Neuronal stem cell (in vitro differentiated cells): ENCODE measurements around the gene ACTR3.

Experiments used
- DNase-seq: peaks from one replicate; pipeline ENCODE4 v3.0.0-alpha.2; 2013; ENCODE audit warnings: low spot score
- H2AFZ ChIP-seq: one replicate; pipeline ENCODE4 v1.6.1; 2013; ENCODE audit warnings: mild to moderate bottlenecking, low read length, inconsistent platforms
- H2AK5ac ChIP-seq: 2 replicates; pipeline ENCODE4 v1.6.1; 2013; ENCODE audit warnings: low read depth, mild to moderate bottlenecking, inconsistent platforms, low read length, moderate library complexity, mixed read lengths
- H2BK120ac ChIP-seq: 2 replicates; pipeline ENCODE4 v1.6.1; 2013; ENCODE audit warnings: low read depth, mild to moderate bottlenecking, inconsistent platforms, low read length, moderate library complexity, mixed read lengths
- H2BK12ac ChIP-seq: one replicate; pipeline ENCODE4 v1.6.1; 2013; ENCODE audit warnings: low read length, inconsistent platforms
- H2BK15ac ChIP-seq: 2 replicates; pipeline ENCODE4 v1.6.1; 2013; ENCODE audit warnings: mild to moderate bottlenecking, low read length, inconsistent platforms, mixed read lengths
- H2BK5ac ChIP-seq: one replicate; pipeline ENCODE4 v1.6.1; 2013; ENCODE audit warnings: inconsistent platforms, mild to moderate bottlenecking, low read length, moderate library complexity
- H3K14ac ChIP-seq: one replicate; pipeline ENCODE4 v1.6.1; 2013; ENCODE audit warnings: low read length, inconsistent platforms
- H3K18ac ChIP-seq: 2 replicates; pipeline ENCODE4 v1.6.1; 2013; ENCODE audit warnings: low read length, inconsistent platforms
- H3K23ac ChIP-seq: 2 replicates; pipeline ENCODE4 v1.6.1; 2013; ENCODE audit warnings: low read depth, mild to moderate bottlenecking, mixed read lengths, low read length, inconsistent platforms; ENCODE audit not compliant: poor library complexity
- H3K27ac ChIP-seq: replicated peaks from 3 replicates; pipeline ENCODE4 v1.5.1; 2013; ENCODE audit warnings: low read length, inconsistent platforms
- H3K27me3 ChIP-seq, 3 experiments: 2 replicates each; pipeline ENCODE4 v1.6.1; 2013; ENCODE audit warnings: low read length in 3 of 3, mild to moderate bottlenecking in 2 of 3, inconsistent platforms in 1 of 3, low read depth in 1 of 3, mixed read lengths in 1 of 3, moderate library complexity in 1 of 3; ENCODE audit not compliant: control insufficient read depth in 3 of 3, insufficient read depth in 3 of 3
- H3K36me3 ChIP-seq, 2 donors: replicated peaks in 1 of 2; 2 replicates each; pipeline ENCODE4 v1.6.1; 2013; ENCODE audit warnings: low read length in 2 of 2; ENCODE audit not compliant: control insufficient read depth in 2 of 2, insufficient read depth in 2 of 2
- H3K4ac ChIP-seq: 2 replicates; pipeline ENCODE4 v1.6.1; 2013; ENCODE audit warnings: inconsistent platforms, mild to moderate bottlenecking, low read length, moderate library complexity
- H3K4me1 ChIP-seq, 2 donors: 1 replicate in 1 of 2; 2 replicates in 1 of 2; pipeline ENCODE4 v1.6.1; 2013; ENCODE audit warnings: low read length in 2 of 2, low read depth in 1 of 2; ENCODE audit not compliant: control insufficient read depth in 2 of 2, insufficient read depth in 1 of 2
- H3K4me2 ChIP-seq: one replicate; pipeline ENCODE4 v1.6.1; 2013; ENCODE audit warnings: mild to moderate bottlenecking, low read length, inconsistent platforms; ENCODE audit not compliant: insufficient read depth, poor library complexity, severe bottlenecking
- H3K4me3 ChIP-seq, 2 donors: 2 replicates each; pipeline ENCODE4 v1.5.1; 2013; ENCODE audit warnings: low read length in 2 of 2, mild to moderate bottlenecking in 2 of 2, inconsistent platforms in 1 of 2, moderate library complexity in 1 of 2
- H3K79me1 ChIP-seq: one replicate; pipeline ENCODE4 v1.6.1; 2013; ENCODE audit warnings: low read depth, mild to moderate bottlenecking, inconsistent platforms, low read length, moderate library complexity
- H3K9ac ChIP-seq: one replicate; pipeline ENCODE4 v1.6.1; 2013; ENCODE audit warnings: mild to moderate bottlenecking, low read depth, low read length, inconsistent platforms; ENCODE audit not compliant: poor library complexity
- H3K9me3 ChIP-seq, 2 donors: replicated peaks in 1 of 2; 2 replicates each; pipeline versions ENCODE3 to v1.6.1; 2013; ENCODE audit warnings: low read length in 2 of 2, mild to moderate bottlenecking in 2 of 2, inconsistent platforms in 1 of 2, low read depth in 1 of 2, mixed read lengths in 1 of 2, moderate library complexity in 1 of 2; ENCODE audit not compliant: control insufficient read depth in 2 of 2, insufficient read depth in 1 of 2
- H4K8ac ChIP-seq: one replicate; pipeline ENCODE4 v1.6.1; 2013; ENCODE audit warnings: low read depth, mild to moderate bottlenecking, inconsistent platforms, low read length, moderate library complexity
- H4K91ac ChIP-seq: one replicate; pipeline ENCODE4 v1.6.1; 2013; ENCODE audit warnings: low read length, low read depth, mild to moderate bottlenecking, inconsistent platforms; ENCODE audit not compliant: poor library complexity
- WGBS, 2 donors: extraction: QIAGEN DNeasy Blood & Tissue Kit; methylation state at CpG; one replicate each; pipeline ENCODE4 v1.1.7; 2013; ENCODE audit warnings: missing lambda C conversion rate in 2 of 2, mixed read lengths in 1 of 2; ENCODE audit not compliant: insufficient read length in 2 of 2, insufficient replicate concordance in 1 of 2; ENCODE audit errors: extremely low coverage in 2 of 2; 5-methylcytosine and 5-hydroxymethylcytosine counted together

Gene ACTR3

GRCh38 chr2:113996671-113997594 lies 107.0 kb downstream of the ACTR3 start:
- H4K91ac ChIP-seq, result no peak overlapping the region
- no peak overlapping the region for H2BK5ac ChIP-seq
- no peak overlapping the region for H2BK120ac ChIP-seq
- no peak overlapping the region for H3K9ac ChIP-seq
- H3K4me2 ChIP-seq, result no peak overlapping the region
- H3K27ac ChIP-seq, result no peak overlapping the region
- H4K8ac ChIP-seq, result no peak overlapping the region
- no peaks in the 10 kb centered on the region for H3K79me1 ChIP-seq
- H3K18ac ChIP-seq, result no peak overlapping the region
- no peak for DNase-seq
- no peak overlapping the region for H2BK15ac ChIP-seq
- no peaks in the 10 kb centered on the region for H3K4me1 ChIP-seq
- no peaks in the 10 kb centered on the region for H3K36me3 ChIP-seq
- H3K23ac ChIP-seq, result no peak overlapping the region
- no CpG with 5 or more reads among the region's 6 CpGs for WGBS, 2 donors
- no peak overlapping the region for H3K14ac ChIP-seq
- H3K27me3 ChIP-seq, result no peaks in the 10 kb centered on the region
- H3K4me3 ChIP-seq, result no peak overlapping the region
- no peaks in the 10 kb centered on the region for H3K9me3 ChIP-seq
- H2AK5ac ChIP-seq, result no peak overlapping the region
- no peak overlapping the region for H2BK12ac ChIP-seq
- H2AFZ ChIP-seq, result no peak overlapping the region
- H3K4ac ChIP-seq, result no peak overlapping the region

GRCh38 chr2:114001152-114001551 lies 111.3 kb downstream of the ACTR3 start:
- Histone ChIP-seq H2BK120ac (no peak overlapping the region), H3K9me3 (peaks cover 2 to 4% of the 10 kb centered on the region in 2 donors), H3K4me1 (no peaks in the 10 kb centered on the region), H3K79me1 (no peaks in the 10 kb centered on the region), H3K18ac (no peak overlapping the region), H3K23ac (no peak overlapping the region), H2BK5ac (no peak overlapping the region), H2AK5ac (no peak overlapping the region), H3K4ac (no peak overlapping the region), H2BK12ac (no peak overlapping the region), H2BK15ac (no peak overlapping the region), H2AFZ (no peak overlapping the region), H3K4me3 (no peak overlapping the region), H4K8ac (no peak overlapping the region), H4K91ac (no peak overlapping the region), H3K36me3 (no peaks in the 10 kb centered on the region), H3K27ac (no peak overlapping the region), H3K9ac (no peak overlapping the region), H3K4me2 (no peak overlapping the region), H3K14ac (no peak overlapping the region), H3K27me3 (no peaks in the 10 kb centered on the region)
- WGBS, 2 donors, result no CpG with 5 or more reads among the region's 5 CpGs
- DNase-seq, result no peak

- Histone ChIP-seq H2BK120ac (no peak overlapping the region), H3K4me3 (no peak overlapping the region), H3K36me3 (no peaks in the 10 kb centered on the region), H4K91ac (no peak overlapping the region), H3K23ac (no peak overlapping the region), H2BK15ac (no peak overlapping the region), H3K4ac (no peak overlapping the region), H3K14ac (no peak overlapping the region), H2BK5ac (no peak overlapping the region), H3K27ac (no peak overlapping the region), H2AFZ (no peak overlapping the region), H3K27me3 (no peaks in the 10 kb centered on the region), H3K4me2 (no peak overlapping the region), H3K79me1 (no peaks in the 10 kb centered on the region), H4K8ac (no peak overlapping the region), H3K9me3 (peaks cover 2 to 4% of the 10 kb centered on the region in 2 donors), H3K4me1 (no peaks in the 10 kb centered on the region), H2BK12ac (no peak overlapping the region), H3K9ac (no peak overlapping the region), H2AK5ac (no peak overlapping the region), H3K18ac (no peak overlapping the region)
- WGBS, 2 donors, result no CpG with 5 or more reads among the region's 2 CpGs
- no peak for DNase-seq
Measured at GRCh38 chr2:114001937-114002336, 112.0 kb downstream of the ACTR3 start.

- H3K4me3 ChIP-seq, result no peak overlapping the region
- H2AK5ac ChIP-seq, result no peak overlapping the region
- no peaks in the 10 kb centered on the region for H3K27me3 ChIP-seq
- H3K4me2 ChIP-seq, result no peak overlapping the region
- H3K4me1 ChIP-seq, result peaks cover 0 to 4% of the 10 kb centered on the region in 2 donors
- no peak overlapping the region for H2BK5ac ChIP-seq
- no peak for DNase-seq
- no peak overlapping the region for H2BK12ac ChIP-seq
- no peak overlapping the region for H2BK15ac ChIP-seq
- peaks cover 2 to 4% of the 10 kb centered on the region in 2 donors for H3K9me3 ChIP-seq
- WGBS, 2 donors, result no CpG with 5 or more reads among the region's 5 CpGs
- no peak overlapping the region for H2AFZ ChIP-seq
- H3K27ac ChIP-seq, result no peak overlapping the region
- H3K36me3 ChIP-seq, result no peaks in the 10 kb centered on the region
- no peak overlapping the region for H3K18ac ChIP-seq
- no peak overlapping the region for H3K9ac ChIP-seq
- H4K8ac ChIP-seq, result no peak overlapping the region
- no peak overlapping the region for H3K23ac ChIP-seq
- H3K14ac ChIP-seq, result no peak overlapping the region
- H4K91ac ChIP-seq, result no peak overlapping the region
- no peaks in the 10 kb centered on the region for H3K79me1 ChIP-seq
- H2BK120ac ChIP-seq, result no peak overlapping the region
- no peak overlapping the region for H3K4ac ChIP-seq
Measured at GRCh38 chr2:114005110-114005783, 115.4 kb downstream of the ACTR3 start.
